ENCODE measurements around the gene TMEM171.

Gene TMEM171

DNA sequence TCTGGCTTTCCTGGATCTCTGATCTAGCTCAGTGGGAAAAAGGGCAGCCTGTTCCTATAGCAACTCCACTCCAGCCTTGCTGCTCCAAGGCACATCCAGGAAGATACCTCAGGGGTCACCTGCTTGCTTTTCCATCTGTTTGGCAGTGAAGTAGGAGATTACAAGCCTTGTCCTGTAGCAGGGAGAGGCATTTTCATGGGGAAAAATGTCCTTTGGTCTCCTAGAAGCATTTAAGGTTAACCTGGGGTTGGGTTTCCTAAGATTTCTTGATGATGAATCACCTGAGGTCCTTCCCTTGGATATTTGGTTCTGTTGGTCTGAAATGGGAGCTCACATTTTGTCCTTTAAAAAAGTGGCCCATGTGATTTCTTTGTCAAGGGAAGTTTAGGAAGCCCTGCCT lies 51.1 kb downstream of the TMEM171 start:
- no peak overlapping the region for H3K4me3 ChIP-seq (ENCODE audit: low read depth, low read length)
- no peak for DNase-seq (ENCODE audit: low read depth)
- TF ChIP-seq, protein P1, sequence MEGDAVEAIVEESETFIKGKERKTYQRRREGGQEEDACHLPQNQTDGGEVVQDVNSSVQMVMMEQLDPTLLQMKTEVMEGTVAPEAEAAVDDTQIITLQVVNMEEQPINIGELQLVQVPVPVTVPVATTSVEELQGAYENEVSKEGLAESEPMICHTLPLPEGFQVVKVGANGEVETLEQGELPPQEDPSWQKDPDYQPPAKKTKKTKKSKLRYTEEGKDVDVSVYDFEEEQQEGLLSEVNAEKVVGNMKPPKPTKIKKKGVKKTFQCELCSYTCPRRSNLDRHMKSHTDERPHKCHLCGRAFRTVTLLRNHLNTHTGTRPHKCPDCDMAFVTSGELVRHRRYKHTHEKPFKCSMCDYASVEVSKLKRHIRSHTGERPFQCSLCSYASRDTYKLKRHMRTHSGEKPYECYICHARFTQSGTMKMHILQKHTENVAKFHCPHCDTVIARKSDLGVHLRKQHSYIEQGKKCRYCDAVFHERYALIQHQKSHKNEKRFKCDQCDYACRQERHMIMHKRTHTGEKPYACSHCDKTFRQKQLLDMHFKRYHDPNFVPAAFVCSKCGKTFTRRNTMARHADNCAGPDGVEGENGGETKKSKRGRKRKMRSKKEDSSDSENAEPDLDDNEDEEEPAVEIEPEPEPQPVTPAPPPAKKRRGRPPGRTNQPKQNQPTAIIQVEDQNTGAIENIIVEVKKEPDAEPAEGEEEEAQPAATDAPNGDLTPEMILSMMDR (IDR thresholded peaks at IDR 0.05; ENCODE audit: insufficient read depth, low read depth, low read length, missing control alignments) = no peak

DNA sequence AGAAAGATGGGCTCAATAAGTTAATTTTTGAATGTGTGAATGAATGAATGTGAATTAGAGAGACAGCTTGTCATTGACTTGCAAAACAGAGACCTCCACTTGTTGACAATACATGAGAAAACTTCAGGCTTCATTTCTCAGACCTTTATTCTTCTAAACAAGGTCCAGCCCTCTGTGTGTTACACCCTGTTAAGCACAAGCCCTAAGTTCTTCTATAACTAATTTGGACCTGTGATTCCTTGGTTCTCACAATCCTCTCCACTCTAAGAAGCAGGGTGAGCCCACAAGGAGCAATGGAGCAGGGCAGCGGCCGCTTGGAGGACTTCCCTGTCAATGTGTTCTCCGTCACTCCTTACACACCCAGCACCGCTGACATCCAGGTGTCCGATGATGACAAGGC lies 52.6 kb downstream of the TMEM171 start, which contains the start of gene TMEM174:
TSS of gene TMEM174 (plus strand) at position 243 of the 400 bp plus-strand sequence. CDS start at position 294, 51 bp downstream.
- DNase-seq (ENCODE audit: low read depth) = no peak
- TF ChIP-seq, protein P1 (IDR thresholded peaks at IDR 0.05; ENCODE audit: insufficient read depth, low read depth, low read length, missing control alignments) = no peak
- H3K4me3 ChIP-seq (ENCODE audit: low read depth, low read length) = no peak within 1 kb of the TSS

DNA sequence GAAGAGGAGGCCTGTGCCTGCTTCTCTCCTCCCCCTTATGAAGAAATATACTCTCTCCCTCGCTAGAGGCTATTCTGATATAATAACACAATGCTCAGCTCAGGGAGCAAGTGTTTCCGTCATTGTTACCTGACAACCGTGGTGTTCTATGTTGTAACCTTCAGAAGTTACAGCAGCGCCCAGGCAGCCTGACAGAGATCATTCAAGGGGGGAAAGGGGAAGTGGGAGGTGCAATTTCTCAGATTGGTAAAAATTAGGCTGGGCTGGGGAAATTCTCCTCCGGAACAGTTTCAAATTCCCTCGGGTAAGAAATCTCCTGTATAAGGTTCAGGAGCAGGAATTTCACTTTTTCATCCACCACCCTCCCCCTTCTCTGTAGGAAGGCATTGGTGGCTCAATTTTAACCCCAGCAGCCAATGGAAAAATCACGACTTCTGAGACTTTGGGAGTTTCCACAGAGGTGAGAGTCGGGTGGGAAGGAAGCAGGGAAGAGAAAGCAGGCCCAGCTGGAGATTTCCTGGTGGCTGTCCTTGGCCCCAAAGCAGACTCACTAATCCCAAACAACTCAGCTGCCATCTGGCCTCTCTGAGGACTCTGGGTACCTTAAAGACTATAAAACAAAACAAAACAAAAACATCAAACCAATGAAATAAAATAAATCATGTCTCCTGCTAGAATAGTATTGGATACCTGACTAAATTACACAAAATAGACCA lies 53.9 kb downstream of the TMEM171 start:
- TF ChIP-seq, protein P1 (IDR thresholded peaks at IDR 0.05; ENCODE audit: insufficient read depth, low read depth, low read length, missing control alignments) = no peak
- DNase-seq (ENCODE audit: low read depth) = no peak
- H3K4me3 ChIP-seq (ENCODE audit: low read depth, low read length) = no peak overlapping the region

DNA sequence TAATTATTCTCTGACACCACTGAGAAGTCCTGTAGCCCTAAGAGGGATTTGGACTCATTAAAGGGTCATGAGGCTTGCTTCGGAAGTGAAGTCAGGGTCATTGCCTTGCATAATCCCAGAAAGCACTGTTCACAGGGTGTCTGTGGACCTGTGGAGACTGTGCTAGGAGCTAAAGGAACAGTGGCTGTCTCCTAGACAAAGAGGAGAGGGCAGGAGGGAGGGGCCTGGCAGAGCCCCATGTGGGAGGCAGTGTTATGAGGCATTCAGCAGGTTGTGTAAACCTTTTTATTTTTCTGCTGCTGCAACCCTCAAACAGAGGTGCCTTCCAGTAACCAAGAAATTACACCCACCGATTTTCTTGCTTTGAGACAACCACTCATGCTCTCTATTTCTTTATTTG lies 55.9 kb downstream of the TMEM171 start:
- H3K4me3 ChIP-seq (ENCODE audit: low read depth, low read length) = no peak overlapping the region
- TF ChIP-seq, protein P1 (IDR thresholded peaks at IDR 0.05; ENCODE audit: insufficient read depth, low read depth, low read length, missing control alignments) = no peak
- no peak for DNase-seq (ENCODE audit: low read depth)

DNA sequence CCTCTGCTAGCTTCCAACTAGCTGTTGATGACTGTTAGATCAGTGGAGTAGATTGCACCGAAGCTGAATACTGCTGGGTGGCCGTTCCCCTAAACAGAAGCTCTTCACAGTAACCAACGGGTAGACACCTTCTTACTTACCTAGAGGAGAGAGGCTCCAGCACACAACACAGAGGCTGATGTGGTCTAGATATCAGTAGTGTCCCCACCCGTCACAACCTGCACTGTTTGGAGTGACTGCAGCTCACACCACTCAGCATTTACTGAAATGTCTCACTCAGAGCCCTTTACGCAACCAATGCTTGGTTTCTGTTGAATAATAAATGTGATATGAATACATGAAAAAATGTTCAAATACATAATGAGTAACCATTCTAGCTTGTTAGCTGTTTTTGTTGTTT lies 57.9 kb downstream of the TMEM171 start:
- H3K4me3 ChIP-seq (ENCODE audit: low read depth, low read length) = no peak overlapping the region
- no peak for DNase-seq (ENCODE audit: low read depth)
- TF ChIP-seq, protein P1 (IDR thresholded peaks at IDR 0.05; ENCODE audit: insufficient read depth, low read depth, low read length, missing control alignments) = no peak

DNA sequence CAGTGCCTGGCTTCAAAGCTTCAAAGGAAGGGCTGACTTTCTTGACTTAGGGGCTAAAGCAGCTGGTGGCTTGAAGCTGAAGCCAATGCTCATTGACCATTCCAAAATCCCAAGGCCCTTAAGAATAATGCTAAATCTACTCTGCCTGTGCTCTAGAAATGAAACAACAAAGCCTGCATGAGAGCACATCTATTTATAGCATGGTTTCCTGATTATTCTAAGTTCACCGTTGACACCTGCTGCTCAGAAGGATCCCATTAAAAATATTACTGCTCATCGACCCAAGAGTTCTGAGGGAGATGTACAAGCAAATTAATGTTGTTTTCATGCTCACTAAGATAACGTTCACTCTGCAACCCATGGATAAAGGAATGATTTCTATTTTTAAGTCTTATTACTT lies 59.4 kb downstream of the TMEM171 start:
- DNase-seq (ENCODE audit: low read depth) = no peak
- H3K4me3 ChIP-seq (ENCODE audit: low read depth, low read length) = no peak overlapping the region

More for the DNA sequence above, 59.4 kb downstream of the TMEM171 start:
- TF ChIP-seq, protein P1 (IDR thresholded peaks at IDR 0.05; ENCODE audit: insufficient read depth, low read depth, low read length, missing control alignments) = no peak
